Tibial artery (tissue), 4 donors: ENCODE data around the gene SQOR.

Experiments used
- DNase-seq, 2 donors: peaks; one replicate each; pipeline ENCODE4 v3.0.0-alpha.2; 2019
- H3K27ac ChIP-seq, 2 donors: fragments of 200-600 bp; sonication (generic) in 1 of 2; 1 replicate in 1 of 2; 2 replicates in 1 of 2; pipeline ENCODE4 v1.5.1; 2018 to 2019; ENCODE audit warnings: mild to moderate bottlenecking in 1 of 2
- H3K27me3 ChIP-seq, 2 donors: fragments of 200-600 bp; sonication (generic) in 1 of 2; one replicate each; pipeline versions ENCODE4 v1.5.1 to v1.6.0; 2016 to 2019
- H3K36me3 ChIP-seq, 3 donors: fragments of 200-600 bp; sonication (generic) in 2 of 3; one replicate each; pipeline ENCODE4 v1.5.1; 2016 to 2019; ENCODE audit warnings: mild to moderate bottlenecking in 2 of 3
- H3K4me1 ChIP-seq, 4 donors: fragments of 200-600 bp; sonication (generic) in 2 of 4; 1 replicate in 3 of 4; 2 replicates in 1 of 4; pipeline ENCODE4 v1.5.1; 2016 to 2019
- H3K4me3 ChIP-seq, 2 donors: fragments of 200-600 bp; sonication (generic) in 1 of 2; 1 replicate in 1 of 2; 2 replicates in 1 of 2; pipeline ENCODE4 v1.5.1; 2018 to 2019; ENCODE audit warnings: mild to moderate bottlenecking in 2 of 2
- H3K9me3 ChIP-seq, 3 donors: fragments of 200-600 bp; sonication (generic) in 1 of 3; one replicate each; pipeline ENCODE4 v1.5.1; 2016 to 2019
- CTCF ChIP-seq, 2 experiments: fragments of 200-600 bp in 1 of 2; fragments of 450-650 bp in 1 of 2; IDR thresholded peaks; one replicate each; pipeline ENCODE4 v1.5.1; 2017 to 2019; ENCODE audit warnings: antibody characterized with exemption in 2 of 2, mild to moderate bottlenecking in 1 of 2, moderate library complexity in 1 of 2
- intact Hi-C: fragments of 100-400 bp; cut with DNase I; formaldehyde crosslinking; loops from one replicate; pipeline ENCODE4 v1.15.0; 2023; ENCODE audit warnings: low total_unique reads

Gene SQOR

GRCh38 chr15:45714590-45715488 is 80.0 kb downstream of the SQOR start:
- Histone ChIP-seq H3K27me3 (no peaks in the 10 kb centered on the region), H3K27ac (no peak overlapping the region), H3K9me3 (no peaks in the 10 kb centered on the region), H3K36me3 (no peaks in the 10 kb centered on the region), H3K4me1 (peaks cover 0 to 10% (median 5%) of the 10 kb centered on the region in 4 donors), H3K4me3 (no peak overlapping the region)
- DNase-seq, result peak; percentile 56 to 71
- intact Hi-C loops, result no loop called here
- TF ChIP-seq CTCF (IDR thresholded peaks at IDR 0.05), result peak; percentile 78 to 79

GRCh38 chr15:45715528-45715927 is 80.7 kb downstream of the SQOR start:
- DNase-seq, result no peak
- intact Hi-C loops, result no loop called here
- Histone ChIP-seq H3K4me1 (peaks cover 0 to 10% (median 5%) of the 10 kb centered on the region in 4 donors), H3K36me3 (no peaks in the 10 kb centered on the region), H3K27ac (no peak overlapping the region), H3K27me3 (no peaks in the 10 kb centered on the region), H3K9me3 (no peaks in the 10 kb centered on the region), H3K4me3 (no peak overlapping the region)
- TF ChIP-seq CTCF (IDR thresholded peaks at IDR 0.05), result peak in 1 of 2 experiments; percentile 8

GRCh38 chr15:45719490-45719889 is 84.7 kb downstream of the SQOR start:
- H3K9me3 ChIP-seq, result no peaks in the 10 kb centered on the region
- H3K4me1 ChIP-seq, result peaks cover 0 to 8% (median 3%) of the 10 kb centered on the region in 4 donors
- no peaks in the 10 kb centered on the region for H3K36me3 ChIP-seq
- intact Hi-C loops, result no loop called here
- peaks cover 0 to 7% of the 10 kb centered on the region in 2 donors for H3K27me3 ChIP-seq
- no peak overlapping the region for H3K4me3 ChIP-seq
- TF ChIP-seq CTCF (IDR thresholded peaks at IDR 0.05), result no peak
- no peak for DNase-seq
- H3K27ac ChIP-seq, result no peak overlapping the region

- intact Hi-C loops, result no loop called here
Measured at GRCh38 chr15:45720183-45720582, 85.4 kb downstream of the SQOR start.

GRCh38 chr15:45728641-45729040 is 93.8 kb downstream of the SQOR start:
- Histone ChIP-seq H3K27ac (no peak overlapping the region), H3K9me3 (no peaks in the 10 kb centered on the region), H3K4me1 (peaks cover 0 to 11% (median 7%) of the 10 kb centered on the region in 4 donors), H3K27me3 (peaks cover 0 to 8% of the 10 kb centered on the region in 2 donors), H3K36me3 (no peaks in the 10 kb centered on the region), H3K4me3 (no peak overlapping the region)
- DNase-seq, result no peak
- intact Hi-C loops, result no loop called here
- no peak for TF ChIP-seq CTCF (IDR thresholded peaks at IDR 0.05)

More at GRCh38 chr15:45720183-45720582, 85.4 kb downstream of the SQOR start:
- Histone ChIP-seq H3K9me3 (no peaks in the 10 kb centered on the region), H3K27ac (no peak overlapping the region), H3K27me3 (peaks cover 0 to 7% of the 10 kb centered on the region in 2 donors), H3K4me3 (no peak overlapping the region), H3K4me1 (peaks cover 0 to 1% (median 0%) of the 10 kb centered on the region in 4 donors), H3K36me3 (no peaks in the 10 kb centered on the region)
- no peak for TF ChIP-seq CTCF (IDR thresholded peaks at IDR 0.05)
- DNase-seq, result no peak
